GM21723 (cell line): ENCODE measurements around the gene OPCML.

Source experiments
- ATAC-seq: cut with Tn5 transposase; IDR thresholded peaks from one replicate; pipeline ENCODE4 v1.9.1; 2021; ENCODE audit warnings: mild to moderate bottlenecking, moderate library complexity; ENCODE audit not compliant: unreplicated experiment

OPCML gene

DNA sequence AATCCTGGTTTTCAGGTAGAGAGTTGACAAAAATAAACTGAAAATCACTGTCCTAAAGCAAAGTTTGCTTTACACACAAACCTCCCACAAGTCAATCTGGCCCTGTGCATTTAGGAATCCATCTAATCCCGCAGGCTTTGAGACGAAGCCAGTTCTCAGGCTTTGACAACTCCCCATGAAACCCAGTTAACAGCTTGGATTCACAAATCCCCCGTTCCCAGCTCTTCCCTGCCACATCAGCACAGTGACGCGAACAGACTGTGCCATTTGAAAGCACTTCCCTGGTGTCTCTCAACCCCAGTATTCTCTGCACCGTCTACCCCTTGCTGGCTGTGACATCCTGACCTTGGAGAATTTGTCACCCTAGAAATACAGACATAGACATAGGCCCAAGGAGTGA, 117.8 kb downstream of the OPCML start:
- no peak for ATAC-seq

DNA sequence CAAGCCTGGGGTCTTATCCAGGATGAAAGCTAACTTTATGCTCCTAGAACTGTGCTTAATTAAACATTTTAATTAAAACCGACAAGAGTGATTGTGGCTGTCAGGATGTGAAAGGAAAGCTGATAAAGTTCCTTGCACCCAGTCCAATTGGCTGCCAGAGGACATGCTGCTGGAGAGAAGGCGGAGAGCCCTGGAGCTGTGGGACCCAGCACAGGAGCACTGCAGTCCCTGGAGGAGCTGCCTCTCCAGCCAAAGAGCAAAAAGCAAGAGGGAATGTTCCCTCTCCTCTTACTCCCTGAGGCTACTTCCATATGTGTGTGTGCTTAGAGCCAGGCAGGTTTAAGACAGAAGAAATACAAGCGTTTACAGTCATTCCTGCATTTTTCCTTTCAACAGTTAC, 118.6 kb downstream of the OPCML start:
- ATAC-seq: no peak

DNA sequence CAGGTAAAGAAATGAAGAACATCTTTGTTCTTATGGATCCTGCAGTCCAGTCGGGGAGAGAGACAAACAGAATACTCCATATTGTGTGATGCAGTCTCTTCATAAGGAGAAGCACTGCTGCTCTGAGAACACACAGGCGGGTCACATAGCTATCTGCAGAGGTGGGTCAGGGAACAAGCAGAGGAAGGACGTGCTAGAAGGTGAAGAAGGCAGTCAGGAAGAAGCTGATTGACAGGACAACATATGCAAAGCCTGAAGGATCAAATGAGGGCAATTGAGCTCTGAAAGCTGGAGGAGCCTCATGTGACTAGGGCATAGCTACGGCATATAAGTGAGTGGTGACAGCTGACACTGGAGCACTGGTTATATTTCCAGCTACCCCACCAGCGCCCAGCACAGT, 122.5 kb downstream of the OPCML start:
- no peak for ATAC-seq

DNA sequence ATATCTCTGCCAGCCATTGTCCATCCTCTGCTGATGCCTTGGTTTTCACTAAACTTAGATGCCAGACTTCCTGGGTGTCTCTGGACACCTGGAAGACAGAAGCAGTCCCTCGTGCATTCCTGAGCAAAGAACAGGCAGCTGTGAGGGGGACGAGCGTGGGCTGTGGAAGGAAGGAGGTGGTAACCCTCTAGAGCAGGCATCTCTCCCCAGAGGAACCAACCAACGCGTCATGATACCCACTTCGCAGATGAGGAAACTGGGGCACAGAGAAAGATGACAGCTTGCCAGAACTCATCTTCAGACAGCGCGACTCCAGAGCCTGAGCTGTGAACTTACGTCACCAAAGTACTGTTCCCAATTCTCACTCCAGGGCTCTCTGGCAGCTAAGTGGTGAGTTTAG, 123.4 kb downstream of the OPCML start:
- ATAC-seq: no peak

DNA sequence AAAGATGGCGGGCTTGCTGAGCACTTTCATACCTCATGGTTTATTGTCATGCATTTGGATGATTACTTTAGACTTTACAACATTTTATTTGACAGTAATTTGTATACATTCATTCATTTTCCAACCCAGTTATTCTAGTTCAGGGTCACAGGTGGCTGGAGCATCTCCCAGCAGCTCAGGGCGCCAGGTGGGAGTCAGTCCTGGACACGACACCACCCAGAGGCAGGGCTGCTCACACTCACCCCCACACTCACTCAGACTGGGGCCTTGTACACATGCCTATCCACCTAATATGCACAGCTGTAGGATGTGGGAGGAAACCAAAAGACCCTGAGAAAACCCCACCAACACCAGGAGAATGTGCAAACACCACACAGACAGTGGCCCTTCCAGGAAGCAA, 123.9 kb downstream of the OPCML start:
- no peak for ATAC-seq

DNA sequence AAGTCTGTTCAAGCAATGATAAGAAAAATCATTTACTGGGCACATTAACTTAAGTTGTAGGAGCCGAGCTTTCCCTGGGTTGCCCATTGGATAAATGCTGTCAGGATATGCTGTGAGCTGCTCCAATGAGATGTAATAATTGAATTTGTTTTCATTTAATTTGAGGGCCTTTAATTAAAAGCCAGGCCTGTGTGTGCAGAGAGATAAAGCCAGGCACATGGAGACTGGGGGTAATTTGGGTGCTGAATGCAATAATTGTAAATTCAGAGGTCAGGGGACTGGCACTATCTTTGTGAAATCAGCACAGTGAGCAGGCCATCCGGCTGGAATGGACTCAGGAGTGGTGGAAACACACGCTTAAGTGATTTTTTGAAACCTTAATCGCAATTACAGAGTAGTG, 125.8 kb downstream of the OPCML start:
- no peak for ATAC-seq

DNA sequence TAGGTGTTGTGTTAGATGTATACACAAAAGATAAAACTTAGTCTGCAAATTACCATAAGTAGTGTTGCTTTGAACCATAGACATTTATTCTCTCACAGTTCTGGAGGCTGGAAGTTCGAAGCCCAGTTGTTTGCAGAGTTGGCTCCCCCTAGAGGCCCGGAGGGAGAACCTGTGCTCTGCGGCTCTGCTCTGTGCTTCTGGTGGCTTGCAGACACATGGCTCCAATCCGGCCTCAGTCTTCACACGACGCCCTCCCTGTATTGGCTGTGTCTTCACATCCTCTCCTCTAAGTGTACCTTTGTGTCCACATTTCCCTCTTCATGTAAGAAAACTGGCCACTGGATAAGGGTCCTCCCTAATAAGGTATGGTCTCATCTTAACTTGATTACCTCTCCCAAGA, 128.4 kb downstream of the OPCML start:
- ATAC-seq: no peak

DNA sequence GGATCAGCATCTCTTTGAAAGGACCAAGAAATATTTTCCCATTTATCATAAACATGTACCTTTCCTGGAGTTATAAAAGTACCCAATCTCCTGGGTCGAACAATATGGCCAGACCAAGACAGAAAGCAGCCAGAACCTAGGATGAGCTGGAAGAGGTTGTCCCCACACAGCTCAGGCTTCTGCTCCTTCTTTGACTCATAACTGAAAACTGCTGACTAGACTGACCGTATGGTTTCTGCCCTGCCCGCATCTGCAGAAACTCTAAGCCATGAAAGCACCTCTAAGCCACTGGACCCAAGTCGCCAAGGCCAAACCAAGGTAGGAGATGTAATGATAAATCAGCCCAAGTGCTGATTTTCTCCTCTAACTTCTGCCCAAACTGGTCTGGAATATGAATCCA, 129.8 kb downstream of the OPCML start:
- no peak for ATAC-seq

DNA sequence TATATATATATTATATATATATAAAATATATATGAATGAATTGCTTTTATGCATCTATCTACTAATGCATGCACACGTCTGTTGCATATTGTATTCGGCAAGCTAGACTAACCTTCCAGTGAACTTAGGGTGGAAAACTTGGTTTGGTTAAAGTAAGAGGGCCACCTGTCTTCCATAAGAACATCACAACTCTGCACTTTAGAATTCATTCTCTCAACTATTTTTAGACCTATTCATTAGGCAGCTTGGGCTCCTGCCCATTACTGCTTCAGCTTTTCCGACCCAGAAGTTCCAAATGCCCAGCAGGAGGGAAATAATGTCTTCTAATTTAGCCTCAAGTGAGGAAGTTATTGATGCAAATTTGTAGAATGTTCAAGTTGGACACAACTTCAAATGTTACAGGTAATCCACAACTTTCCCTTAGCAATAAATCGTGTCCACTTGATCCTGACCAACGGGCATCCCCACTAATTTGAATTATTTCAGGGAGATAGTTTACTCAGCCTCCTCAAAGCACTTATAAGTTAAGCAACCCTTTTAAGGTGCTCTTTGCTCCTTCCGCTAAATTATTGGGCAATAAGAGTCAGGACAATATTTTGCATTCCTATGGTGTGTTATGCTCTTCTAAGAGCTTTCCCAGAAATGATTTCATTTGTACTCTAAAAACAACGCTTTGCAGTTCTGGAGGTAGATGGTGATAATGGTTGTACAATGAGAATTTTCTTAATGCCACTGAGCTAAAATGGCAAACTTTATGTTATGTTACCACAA, 132.3 kb downstream of the OPCML start:
- no peak for ATAC-seq

DNA sequence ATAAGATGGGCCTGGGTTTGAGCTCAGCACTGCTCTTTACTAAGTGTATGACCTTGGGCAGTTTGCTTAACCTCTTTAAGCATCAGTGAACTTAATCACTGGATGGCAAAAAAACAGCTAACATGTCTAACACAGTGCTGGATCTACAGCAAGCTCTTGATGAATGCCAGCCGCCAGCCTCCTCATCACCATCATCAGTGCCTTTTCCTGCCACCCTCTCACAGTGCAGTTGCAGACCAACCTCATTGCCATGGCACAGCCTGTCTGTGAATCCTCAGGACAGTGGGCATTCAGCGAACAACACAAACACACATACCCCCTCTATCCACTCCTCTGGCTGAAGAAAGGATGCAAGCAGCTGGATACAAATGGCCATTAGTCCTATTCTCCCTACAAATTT, 133.0 kb downstream of the OPCML start:
- ATAC-seq: no peak

DNA sequence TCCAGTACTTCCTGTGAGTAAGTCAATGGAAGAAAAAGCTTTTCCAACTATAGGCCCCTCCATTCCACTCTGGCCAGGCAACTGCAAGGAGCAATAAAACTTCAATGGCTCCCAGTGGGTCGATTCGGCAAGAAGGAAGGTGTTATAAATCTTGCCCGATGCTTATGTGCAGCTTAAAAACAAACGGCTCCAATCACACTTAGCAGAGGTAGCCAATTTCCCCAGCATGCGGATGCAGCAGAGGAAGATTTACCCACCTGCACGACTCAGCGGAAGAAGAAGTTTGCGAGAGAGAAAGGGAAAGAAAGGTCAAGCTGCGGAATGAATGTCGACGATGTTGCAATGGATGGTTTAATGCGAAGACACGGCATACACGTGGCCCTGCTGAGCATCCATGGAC, 141.5 kb downstream of the OPCML start:
- ATAC-seq: no peak

DNA sequence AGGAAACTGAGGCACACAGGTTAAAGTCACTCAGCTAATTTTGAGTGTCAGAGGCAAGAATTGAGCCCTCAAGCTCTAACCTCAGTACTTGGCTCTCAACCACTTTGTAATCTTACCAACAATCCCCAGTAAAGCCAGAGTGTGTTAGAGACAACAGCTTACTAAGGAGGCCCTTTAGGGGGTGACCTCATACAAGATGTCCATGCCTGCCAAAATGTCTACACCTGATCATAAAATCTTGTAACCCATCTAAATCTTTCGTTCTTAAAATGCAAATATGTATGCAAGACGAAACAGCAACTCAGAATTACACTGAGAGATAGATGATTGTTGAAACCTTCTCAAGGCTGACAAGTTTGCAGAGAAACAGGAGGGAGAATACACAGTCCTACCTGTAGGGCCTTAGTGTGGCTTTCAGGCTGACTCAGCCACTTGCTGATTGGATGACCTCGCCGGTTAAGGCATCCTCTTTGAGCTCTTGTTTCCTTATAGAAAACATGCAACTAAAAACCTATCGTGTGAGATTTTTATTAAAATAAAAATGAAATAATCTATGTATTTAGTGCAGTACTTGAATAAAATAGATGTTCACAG, 143.2 kb downstream of the OPCML start:
- ATAC-seq: no peak

DNA sequence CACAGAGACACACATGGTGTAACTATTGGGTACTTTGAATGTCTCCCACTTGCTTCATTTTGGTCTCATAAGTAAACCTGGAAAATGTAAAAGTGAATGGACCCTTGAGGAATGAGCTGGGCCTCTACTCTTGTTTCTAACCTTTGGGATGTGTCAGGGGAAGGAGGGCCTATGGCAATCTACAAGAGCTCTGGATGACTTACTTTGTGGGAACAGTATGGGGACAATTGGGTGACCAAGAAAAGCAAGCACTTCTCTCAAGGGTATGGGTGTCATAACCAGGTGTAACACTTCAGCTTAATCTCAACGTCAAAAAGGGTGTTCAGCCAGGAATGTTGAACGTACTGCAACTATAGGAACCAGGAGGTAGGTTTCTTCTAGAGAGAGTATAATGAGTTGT, 144.0 kb downstream of the OPCML start:
- ATAC-seq: no peak

DNA sequence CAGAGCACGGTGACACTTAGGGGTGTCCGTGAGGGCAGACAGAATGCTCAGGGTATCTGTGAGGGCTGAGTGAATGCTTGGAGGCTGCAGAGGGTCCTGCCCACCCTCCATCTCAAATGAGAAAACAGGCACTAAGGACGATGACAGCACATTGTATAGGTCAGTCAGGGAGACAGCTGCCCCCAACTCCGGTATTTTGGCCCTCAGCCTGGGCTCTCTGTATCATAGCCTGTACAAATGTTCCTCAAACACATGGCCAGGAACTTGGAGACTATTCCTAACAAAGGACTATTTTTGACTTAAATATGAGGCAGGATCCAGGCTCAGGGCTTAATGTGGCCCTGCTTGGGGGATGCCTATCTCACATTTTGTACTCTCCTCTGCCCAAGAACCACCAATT, 145.4 kb downstream of the OPCML start:
- ATAC-seq: no peak

DNA sequence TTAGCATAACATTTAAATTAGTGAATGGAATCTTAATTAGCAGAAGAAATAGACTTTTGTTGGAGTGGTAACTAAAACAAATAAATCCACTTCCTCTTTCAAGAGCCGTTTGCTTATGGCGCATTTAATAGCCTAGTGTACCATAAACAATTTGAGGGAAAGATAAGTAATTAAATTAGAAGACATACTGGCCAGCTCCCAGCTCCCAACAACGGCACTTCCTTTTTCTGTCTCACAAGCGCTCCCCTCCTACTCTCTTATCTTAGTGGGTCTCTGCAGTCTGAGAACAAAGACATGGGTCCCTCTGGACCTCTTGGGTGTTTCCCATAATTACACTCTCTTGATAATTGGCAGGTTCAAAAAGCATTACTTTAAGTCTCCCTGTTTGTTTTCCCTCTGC, 146.0 kb downstream of the OPCML start:
- no peak for ATAC-seq

DNA sequence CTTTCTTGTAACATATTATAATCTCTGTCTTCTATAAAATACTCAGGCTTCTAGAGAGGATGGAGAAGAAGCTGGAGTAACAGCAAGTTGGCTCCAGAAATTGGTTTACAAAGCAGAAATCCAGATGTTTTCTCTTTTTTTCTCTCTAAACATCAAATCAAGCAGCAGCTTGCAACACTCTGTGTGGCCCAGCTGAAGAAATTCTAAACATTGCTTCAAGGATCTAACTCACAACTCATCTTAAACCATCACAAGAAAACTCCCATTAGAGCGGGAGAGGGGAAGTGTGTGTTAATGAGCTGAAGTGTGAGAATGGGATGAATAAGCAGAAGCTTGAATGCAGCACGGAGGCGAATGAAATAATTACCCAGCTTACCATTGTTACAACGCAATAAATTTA, 146.5 kb downstream of the OPCML start:
- no peak for ATAC-seq

DNA sequence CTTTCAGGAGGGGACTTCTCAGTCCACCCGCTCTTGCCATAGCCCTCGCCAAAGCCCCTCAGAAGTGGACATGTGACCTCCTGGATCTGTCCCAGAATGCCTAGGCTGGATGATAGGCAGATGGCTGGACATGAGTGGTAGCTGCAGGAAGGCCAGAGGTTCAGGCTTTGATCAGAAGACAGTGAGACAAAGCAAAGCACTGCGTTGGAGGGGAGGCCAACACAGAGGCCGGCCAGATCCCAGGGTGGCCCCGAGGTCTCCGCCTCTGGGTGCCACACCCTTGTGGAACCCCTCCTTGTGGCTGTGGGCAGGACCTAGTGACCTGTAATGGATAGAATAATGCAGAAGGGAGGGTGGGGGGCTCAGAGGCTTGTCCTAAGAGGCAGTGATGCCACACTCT, 147.6 kb downstream of the OPCML start:
- no peak for ATAC-seq

DNA sequence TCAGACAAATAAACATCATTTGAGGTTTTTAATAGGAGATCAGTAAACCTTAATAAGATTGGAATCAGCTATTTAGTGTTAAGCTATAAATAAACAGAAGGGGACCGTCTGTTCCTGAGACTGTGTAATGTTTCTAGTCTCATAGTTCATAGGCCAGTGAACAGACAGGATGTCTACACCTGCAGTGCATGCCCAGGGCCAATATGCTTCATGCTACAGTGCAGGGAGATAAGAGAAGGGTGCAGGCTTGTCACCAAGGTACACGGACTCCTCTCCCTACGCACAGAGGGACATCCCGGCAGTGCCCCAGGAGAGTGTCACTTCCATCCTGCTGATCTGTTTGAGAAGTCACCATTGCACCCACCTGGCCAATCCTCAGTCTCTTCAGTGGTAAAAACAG, 148.6 kb downstream of the OPCML start:
- ATAC-seq: no peak

DNA sequence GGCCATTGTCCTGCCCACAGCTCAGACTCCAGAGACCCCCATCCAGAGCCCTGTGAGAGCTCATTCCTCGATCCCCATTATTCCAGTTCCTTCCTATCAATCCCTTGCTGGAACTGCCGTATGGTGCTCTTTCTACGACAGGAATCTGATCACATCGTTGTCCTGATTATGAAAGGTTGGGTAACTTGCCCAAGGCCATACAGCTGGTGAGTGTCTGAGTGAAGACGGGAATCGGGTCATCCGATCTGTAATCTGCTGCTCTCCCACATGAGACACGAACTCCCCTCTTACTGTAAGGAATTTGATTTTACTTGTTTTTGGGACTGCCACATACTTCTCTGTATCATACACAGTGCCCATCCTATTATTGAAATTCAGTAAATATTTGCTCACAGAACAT, 149.1 kb downstream of the OPCML start:
- ATAC-seq: no peak

DNA sequence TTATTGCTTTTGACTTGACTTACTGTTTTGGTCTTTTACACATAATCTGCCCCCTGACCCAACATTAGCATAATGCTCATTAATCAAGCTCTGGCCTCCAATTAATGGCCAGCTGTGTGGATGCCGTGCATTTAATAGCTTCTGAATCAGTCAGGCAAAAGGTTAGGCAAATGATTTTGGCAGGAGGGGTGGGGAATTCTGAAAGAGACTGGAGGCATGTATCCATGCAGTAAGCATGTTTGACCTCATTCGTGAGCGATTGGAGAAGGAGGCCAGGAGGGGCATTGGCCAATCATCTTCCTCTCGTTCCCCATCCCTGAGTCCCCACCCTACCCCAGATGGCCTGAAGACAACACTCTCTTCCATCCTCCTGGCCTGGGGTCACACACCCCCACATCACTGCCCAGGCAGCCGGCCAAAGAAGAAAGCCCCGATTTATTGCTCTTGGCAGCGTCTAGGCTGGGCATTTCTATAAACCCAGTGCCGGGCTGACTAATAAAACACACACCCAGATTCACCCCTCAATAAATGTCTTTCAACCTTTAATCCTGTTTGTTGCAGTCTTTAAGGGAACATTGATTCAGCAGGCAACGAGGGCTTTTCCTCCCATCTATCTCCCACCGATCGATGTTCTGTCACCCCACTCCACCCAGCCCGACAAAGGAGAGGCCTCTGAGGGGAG, 150.0 kb downstream of the OPCML start:
- no peak for ATAC-seq

DNA sequence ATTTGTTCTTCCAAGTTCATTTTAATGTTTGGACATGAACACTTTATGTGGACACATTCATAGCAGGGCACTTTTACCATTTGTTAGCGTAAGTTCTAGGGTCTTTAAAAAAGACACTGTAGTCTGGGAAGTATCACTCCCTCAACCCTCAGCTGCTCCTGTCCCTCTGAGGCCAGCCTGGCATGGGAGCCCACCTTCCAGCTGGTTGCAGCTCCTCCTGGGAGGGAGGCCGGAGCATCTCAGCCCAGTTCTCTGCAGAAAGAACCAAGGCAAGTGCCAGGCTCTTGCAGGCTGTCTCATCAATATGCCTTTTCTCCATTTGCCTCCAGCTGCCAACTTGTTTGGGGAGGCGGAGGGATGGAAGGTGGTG, 150.6 kb downstream of the OPCML start:
- ATAC-seq: no peak

DNA sequence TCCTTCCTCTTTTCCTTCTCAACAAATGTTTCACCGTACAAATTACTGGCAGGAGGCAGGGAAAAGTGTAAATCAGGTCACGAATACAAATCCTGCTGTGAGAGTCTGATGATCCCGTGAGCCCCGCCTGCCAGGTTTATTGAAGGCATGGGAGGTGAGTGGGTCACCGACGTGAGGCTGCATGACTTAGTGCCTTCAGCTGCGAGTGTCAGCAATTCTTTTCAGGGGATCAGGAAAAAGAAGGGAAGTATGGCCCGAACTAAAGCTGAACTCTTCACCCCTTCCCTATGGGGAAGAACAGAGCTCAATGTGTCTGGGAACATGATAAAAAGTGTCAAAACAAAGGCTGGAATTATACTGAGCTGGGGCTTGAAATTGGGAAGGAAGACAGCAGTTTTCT, 166.2 kb downstream of the OPCML start:
- no peak for ATAC-seq

DNA sequence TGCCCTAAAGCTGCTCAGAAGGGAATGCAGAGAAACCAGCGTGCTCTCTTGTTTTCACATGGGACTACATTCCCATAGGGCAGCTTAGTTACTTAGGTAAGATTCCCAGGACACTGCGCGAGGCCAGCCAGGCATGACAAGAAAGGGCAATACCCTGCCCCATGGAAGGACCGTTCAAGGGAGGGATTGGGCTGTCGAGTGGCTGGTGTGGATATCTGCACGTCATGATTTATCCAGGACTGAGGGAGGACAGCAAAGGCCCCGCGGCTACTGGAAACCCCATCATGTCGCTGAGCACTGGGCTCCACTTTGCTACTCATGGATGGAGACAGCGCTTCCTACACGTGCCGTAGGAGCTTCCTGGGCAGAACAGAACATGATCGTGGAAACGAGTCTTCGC, 169.4 kb downstream of the OPCML start:
- no peak for ATAC-seq
